HG02571 (cell line): ENCODE data around the gene XRCC1.

Source experiments
- ATAC-seq: cut with Tn5 transposase; IDR thresholded peaks from one replicate; pipeline ENCODE4 v1.9.1; 2021; ENCODE audit warnings: mild to moderate bottlenecking, moderate library complexity; ENCODE audit not compliant: unreplicated experiment

XRCC1 gene

DNA sequence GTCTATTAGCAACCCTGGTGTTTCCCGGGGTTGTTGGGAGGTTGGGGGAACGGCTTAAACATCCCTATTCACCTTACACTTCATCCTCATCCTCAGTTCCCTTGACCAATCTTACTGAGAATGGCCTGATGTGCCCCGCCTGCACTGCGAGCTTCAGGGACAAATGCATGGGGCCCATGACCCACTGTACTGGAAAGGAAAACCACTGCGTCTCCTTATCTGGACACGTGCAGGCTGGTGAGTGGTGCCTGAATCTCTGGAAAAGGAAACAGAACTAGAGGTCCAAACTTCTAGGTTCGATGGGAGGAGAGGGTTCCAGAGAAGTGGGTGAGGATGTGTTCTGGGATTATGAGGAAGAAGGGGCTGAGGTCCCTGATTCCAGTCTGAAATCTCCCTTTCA, 6.1 kb upstream of the XRCC1 start:
- ATAC-seq: no peak

DNA sequence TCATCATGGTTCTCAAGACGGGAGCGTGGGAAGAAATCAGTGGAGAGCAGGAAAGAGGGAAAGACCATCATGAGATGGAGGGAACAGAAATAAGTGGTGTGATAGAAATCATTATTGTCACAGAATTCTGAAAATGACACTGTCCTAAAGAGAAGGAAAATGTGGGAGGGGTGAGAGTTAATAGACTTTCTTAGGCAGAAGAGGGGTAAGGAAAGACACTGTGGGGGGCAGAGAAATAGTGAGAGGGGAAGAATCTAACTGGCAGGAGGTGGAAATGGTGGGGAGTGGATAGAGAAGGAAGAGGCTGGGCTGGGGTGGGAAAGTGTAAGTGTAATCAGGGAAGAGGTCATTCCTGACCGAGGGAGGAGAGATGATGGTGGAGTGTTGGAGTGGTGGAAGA, 3.5 kb upstream of the XRCC1 start:
- ATAC-seq: no peak

GRCh38 chr19:43575955-43576878, 890 bp upstream of the XRCC1 start:
- ATAC-seq: no peak

- no peak for ATAC-seq
These were observed 737 bp downstream of the XRCC1 start for GRCh38 chr19:43574424-43575155.

GRCh38 chr19:43572171-43572588, 3.1 kb downstream of the XRCC1 start:
- ATAC-seq: no peak

- no peak for ATAC-seq
These were observed 5.0 kb downstream of the XRCC1 start for GRCh38 chr19:43570174-43570791.

DNA sequence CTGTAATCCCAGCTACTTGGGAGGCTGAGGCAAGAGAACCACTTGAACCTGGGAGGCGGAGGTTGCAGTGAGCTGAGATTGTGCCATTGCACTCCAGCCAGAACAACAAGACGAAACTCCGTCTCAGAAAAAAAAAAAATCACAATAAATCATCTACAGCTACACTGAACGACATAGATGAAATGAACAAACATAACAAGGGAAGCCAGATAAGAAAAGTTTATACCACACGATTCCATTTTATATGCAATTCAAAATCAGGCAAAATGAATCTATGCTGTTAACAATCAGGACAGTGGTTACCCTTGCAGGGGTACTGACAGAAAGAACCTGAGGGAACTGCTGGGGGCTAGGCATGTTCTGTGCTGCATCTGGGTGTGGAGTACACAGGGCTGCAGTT, 5.7 kb downstream of the XRCC1 start:
- no peak for ATAC-seq

DNA sequence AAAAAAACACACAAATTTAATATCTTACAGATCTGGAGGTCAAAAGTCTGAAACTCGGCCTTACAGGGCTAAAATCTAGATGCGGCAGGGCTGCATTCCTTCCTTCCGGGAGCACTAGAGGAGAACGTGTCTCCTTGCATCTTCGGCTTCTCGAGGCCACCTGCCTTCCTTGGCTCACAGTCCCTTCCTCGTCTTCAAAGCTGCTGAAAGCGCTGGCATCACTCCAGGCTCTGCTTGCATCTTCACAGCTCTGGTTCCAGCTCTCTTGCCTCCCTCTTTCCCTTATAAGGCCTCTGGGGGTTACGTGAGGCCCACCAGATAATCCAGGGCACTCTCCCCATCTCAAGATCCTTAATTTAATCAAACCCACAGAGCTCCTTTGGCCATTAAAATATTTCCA, 10.5 kb downstream of the XRCC1 start:
- ATAC-seq: no peak

DNA sequence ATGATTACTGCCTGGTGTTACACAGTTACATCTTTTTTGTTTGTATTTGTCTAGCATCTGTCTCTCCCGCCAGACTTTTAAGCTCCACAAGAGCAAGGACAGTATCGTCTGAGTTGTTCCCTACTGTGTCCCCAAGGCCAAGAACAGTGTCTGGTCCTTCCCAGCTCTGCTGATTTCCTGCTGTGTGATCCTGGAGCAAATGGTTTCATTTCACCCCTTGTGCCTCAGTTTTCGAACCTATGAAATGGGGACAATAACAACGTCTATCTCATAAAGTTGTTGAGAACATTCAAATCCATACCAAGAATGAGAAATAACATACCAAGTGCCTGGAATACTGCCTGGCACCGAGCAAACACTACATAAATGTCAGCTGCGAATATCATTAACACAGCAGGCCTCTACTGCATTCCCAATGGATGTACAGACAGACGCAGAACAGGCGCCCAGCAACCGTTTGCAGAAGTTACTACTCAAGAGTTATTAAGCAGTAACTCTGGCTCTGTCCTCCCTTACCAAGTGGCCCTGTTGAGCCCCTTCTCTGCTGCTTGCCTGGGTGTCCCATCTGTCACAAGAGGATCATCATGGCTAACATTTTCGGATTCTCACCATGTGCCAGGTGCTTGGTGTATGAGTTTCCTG, 11.4 kb downstream of the XRCC1 start:
- ATAC-seq: no peak

- ATAC-seq: no peak
These were observed 12.6 kb downstream of the XRCC1 start for GRCh38 chr19:43562698-43563241.

DNA sequence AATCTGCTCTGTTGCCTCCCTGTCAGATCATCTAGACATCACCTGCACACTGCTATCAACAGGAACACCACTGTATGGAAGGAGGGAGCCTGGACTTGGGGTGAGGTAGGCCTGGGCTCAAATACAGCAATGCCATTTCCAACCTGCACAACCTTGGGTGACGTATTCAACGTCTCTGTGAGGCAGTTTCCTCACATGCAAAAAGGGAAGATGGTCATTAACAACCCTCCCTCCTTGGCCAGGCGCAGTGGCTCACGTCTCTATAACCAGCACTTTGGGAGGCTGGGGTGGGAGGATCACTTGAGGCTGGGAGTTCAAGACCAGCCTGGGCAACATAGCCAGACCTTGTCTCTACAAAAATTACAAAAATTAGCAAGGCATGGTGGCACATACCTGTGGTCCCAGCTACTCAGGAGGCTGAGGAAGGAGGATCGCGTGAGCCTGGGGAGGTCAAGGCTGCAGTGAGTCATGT, 13.1 kb downstream of the XRCC1 start:
- ATAC-seq: no peak

DNA sequence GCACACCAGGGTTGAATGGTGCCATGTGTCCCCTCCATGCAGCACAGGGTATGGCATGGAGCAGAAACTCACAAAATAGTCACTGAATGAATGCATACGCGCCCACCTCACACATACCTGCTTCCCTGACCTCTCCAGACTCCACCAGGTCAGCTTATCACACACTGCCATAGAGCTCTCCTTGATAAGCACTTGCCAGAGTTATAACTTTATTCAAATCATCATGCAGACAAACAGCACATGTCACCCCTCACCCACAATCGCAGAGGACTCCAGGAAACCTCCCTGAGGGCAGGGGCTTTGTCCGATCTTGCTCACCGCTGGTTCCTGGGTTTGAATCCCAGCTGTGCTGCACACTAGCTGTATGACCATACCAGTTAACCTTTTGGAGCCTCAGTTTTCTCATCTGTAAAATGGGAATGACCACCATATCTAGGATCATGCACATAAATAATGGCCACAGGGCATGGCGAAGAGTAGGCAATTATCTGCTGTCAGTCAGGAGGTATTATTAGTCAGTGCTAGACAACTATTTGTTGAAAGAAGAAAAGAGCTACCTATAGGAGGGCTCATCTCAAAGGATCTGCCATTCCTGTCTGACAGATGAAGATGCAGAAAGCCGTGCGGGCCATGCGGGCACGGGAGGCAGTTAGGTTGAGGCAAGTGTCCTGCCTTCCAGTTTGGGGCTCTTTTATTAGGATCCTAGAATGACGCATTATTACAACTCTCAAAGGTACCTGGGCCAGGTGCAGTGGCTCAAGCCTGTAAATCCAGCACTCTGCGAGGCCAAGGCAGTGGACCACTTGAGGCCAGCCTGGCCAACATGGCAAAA, 14.0 kb downstream of the XRCC1 start:
- ATAC-seq: no peak

- ATAC-seq: no peak
These were observed 14.6 kb downstream of the XRCC1 start for GRCh38 chr19:43560687-43561086.

DNA sequence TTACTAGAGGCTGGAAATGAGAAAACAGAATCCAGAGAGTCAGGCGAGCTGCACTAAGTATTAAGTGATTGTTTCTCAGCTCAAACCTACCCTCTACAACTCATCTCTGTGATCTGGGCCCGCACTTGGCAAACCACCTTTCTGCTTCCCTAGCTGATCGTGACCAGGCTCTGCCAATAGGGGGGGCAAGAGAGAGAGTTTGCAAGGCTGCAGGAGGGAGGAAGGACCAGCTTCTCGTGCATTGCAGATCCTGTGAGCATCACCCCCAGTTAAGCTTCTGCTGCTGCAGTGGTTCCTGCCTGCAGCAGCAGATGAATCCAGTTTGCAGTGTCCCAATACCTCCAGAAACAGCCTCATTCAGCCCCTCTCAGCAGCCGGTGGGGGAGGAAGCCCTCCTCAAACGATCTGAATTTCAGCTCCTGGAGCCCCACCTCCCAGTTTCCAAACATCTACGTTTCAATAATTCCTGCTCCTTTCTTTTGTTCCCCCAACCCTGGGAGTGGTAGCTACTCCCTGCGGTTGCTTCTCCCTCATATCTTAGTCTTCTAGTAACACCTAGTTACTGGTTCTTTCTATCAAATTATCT, 20.0 kb downstream of the XRCC1 start:
- no peak for ATAC-seq

DNA sequence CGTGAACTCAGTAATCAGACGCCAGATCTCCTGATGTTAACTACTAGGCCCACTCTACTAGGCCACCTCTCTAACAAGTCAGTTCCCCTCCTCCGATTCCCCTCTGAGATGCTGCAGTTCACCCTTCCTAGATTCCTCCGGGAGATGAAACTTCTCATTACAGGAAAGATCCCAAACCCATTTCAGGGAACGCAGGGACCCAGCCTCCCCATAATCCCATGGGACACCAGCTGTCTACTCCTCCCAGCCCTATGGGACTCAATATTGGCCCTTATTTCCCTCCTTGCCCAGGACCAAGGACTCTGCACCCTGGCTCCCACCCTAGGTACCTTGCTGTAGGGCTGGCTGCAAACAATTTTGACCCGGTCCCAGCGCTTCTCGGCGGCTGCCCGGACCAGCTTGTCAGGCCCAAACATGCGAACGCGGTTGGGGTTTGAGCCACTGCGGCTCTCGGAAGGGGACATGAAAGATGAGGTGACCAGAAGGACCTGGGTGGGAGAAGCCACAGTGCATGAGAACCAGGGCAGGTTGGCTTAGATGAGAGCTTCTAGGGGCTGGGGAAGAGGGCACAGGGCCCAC, 20.9 kb downstream of the XRCC1 start:
- no peak for ATAC-seq

- ATAC-seq: no peak
These were observed 21.7 kb downstream of the XRCC1 start for GRCh38 chr19:43553656-43554055.

GRCh38 chr19:43552616-43553015, 22.7 kb downstream of the XRCC1 start:
- ATAC-seq: no peak

DNA sequence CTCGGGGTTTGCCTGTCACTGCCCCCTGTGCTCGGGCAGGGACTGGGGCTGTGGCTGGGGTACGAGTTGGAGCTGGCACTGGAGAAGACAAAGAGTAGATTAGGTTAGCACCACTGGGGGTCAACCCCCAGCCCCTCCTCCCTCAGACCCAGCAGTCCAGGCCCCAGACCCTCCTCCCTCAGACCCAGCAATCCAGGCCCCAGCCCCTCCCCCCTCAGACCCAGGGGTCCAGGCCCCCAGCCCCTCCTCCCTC, 23.2 kb downstream of the XRCC1 start:
- no peak for ATAC-seq

- no peak for ATAC-seq
These were observed 23.7 kb downstream of the XRCC1 start for GRCh38 chr19:43551399-43552197.
